HCT116 (cell line): ENCODE data around the gene ST3GAL2. TPM values are rescaled to one million over a fixed set of nuclear protein-coding genes. Genes with fewer than 3 reads are reported as not detected.

Source experiments
- ATAC-seq: fragments of 200-7000 bp; cut with Tn5 transposase; 2 replicates; pipeline ENCODE4 v1.9.1; 2020; ENCODE audit warnings: mild to moderate bottlenecking, moderate library complexity
- BruUV-seq: library from RNA; stranded (reverse); fragments of 400-500 nt; replicated peaks from 2 replicates; lab custom pipeline; 2021; lab: Mats Ljungman, UMichigan
- CTCF ChIA-PET: fragments of 300-600 bp; sonication (Branson Sonifier 250); formaldehyde crosslinking; loops from one replicate; lab custom pipeline; 2021; ENCODE audit warnings: antibody characterized with exemption; lab: Charles Lee
- POLR2A ChIA-PET: fragments of 300-600, 350-600 bp; sonication (Branson Sonifier 250); formaldehyde crosslinking; loops from one replicate; lab custom pipeline; 2021; ENCODE audit warnings: antibody characterized with exemption; lab: Charles Lee
- RAD21 ChIA-PET, 2 experiments: fragments of 300-600 bp; sonication (Branson Sonifier 250); formaldehyde crosslinking; loops; one replicate each; lab custom pipeline; 2023; ENCODE audit warnings: low total read pairs in 2 of 2; ENCODE audit not compliant: uncharacterized antibody in 2 of 2, unreplicated experiment in 2 of 2, low non-redundant PET in 1 of 2; lab: Charles Lee
- DNase-seq: peaks from one replicate; pipeline ENCODE4 v3.0.0-alpha.2; 2010; ENCODE audit warnings: low read depth, low spot score
- H2AFZ ChIP-seq: fragments of 200-600 bp; shearing (Covaris generic), sonication (generic); 2 replicates; pipeline ENCODE4 v1.6.1; 2017; ENCODE audit warnings: low read depth, mixed run types, mixed read lengths, antibody characterized with exemption, low read length; ENCODE audit not compliant: poor library complexity, severe bottlenecking
- H3K27ac ChIP-seq: 2 replicates; pipeline ENCODE4 v1.5.1; 2012; ENCODE audit warnings: low read depth, low read length
- H3K27me3 ChIP-seq: fragments of 200-600 bp; sonication (generic); 2 replicates; pipeline ENCODE4 v1.6.1; 2016; ENCODE audit warnings: mixed run types, low read length, mixed read lengths; ENCODE audit not compliant: insufficient read depth
- H3K36me3 ChIP-seq, 2 experiments: fragments of 200-500 bp in 1 of 2; fragments of 200-600 bp in 1 of 2; sonication (Bioruptor generic) in 1 of 2; sonication (generic) in 1 of 2; 2 replicates each; pipeline versions ENCODE4 v1.5.1 to v1.6.1; 2014 to 2016; ENCODE audit warnings: low read length in 2 of 2, inconsistent platforms in 1 of 2, mixed read lengths in 1 of 2, mixed run types in 1 of 2; ENCODE audit not compliant: insufficient read depth in 2 of 2, control insufficient read depth in 1 of 2
- H3K4me1 ChIP-seq, 2 experiments: fragments of 200-600 bp in 1 of 2; sonication (generic) in 1 of 2; 2 replicates each; pipeline versions ENCODE4 v1.5.1 to v1.6.1; 2012 to 2017; ENCODE audit warnings: low read length in 2 of 2, inconsistent platforms in 1 of 2, mild to moderate bottlenecking in 1 of 2, mixed read lengths in 1 of 2, mixed run types in 1 of 2, moderate library complexity in 1 of 2; ENCODE audit not compliant: insufficient read depth in 2 of 2, control insufficient read depth in 1 of 2
- H3K4me2 ChIP-seq: fragments of 200-600 bp; sonication (generic); 2 replicates; pipeline ENCODE4 v1.6.1; 2017; ENCODE audit warnings: mixed run types, low read length, mixed read lengths
- H3K4me3 ChIP-seq, 2 experiments: fragments of 200-600 bp in 1 of 2; sonication (generic) in 1 of 2; replicated peaks in 1 of 2; 2 replicates each; pipeline ENCODE4 v1.5.1; 2011 to 2016; ENCODE audit warnings: low read length in 2 of 2, control low read depth in 1 of 2, low read depth in 1 of 2, mild to moderate bottlenecking in 1 of 2, mixed read lengths in 1 of 2, mixed run types in 1 of 2
- H3K79me2 ChIP-seq: fragments of 200-600 bp; sonication (generic); 2 replicates; pipeline ENCODE4 v1.6.1; 2017; ENCODE audit warnings: mild to moderate bottlenecking, mixed run types, low read length, moderate library complexity, mixed read lengths; ENCODE audit not compliant: insufficient read depth
- H3K9ac ChIP-seq: fragments of 200-600 bp; sonication (generic); 2 replicates; pipeline ENCODE4 v1.6.1; 2016; ENCODE audit warnings: low read length, mixed read lengths
- H3K9me2 ChIP-seq: fragments of 200-600 bp; sonication (generic), shearing (Covaris generic); 2 replicates; pipeline ENCODE4 v1.6.1; 2017; ENCODE audit warnings: mixed run types, mild to moderate bottlenecking, moderate library complexity; ENCODE audit not compliant: insufficient read depth
- H3K9me3 ChIP-seq, 2 experiments: fragments of 200-500 bp in 1 of 2; fragments of 200-600 bp in 1 of 2; sonication (Bioruptor generic) in 1 of 2; sonication (generic) in 1 of 2; 2 replicates each; pipeline ENCODE4 v1.6.1; 2014 to 2017; ENCODE audit warnings: low read length in 2 of 2, mixed read lengths in 2 of 2, inconsistent platforms in 1 of 2, low read depth in 1 of 2, mild to moderate bottlenecking in 1 of 2, mixed run types in 1 of 2, moderate library complexity in 1 of 2; ENCODE audit not compliant: control insufficient read depth in 1 of 2, insufficient read depth in 1 of 2
- H4K20me1 ChIP-seq: fragments of 200-600 bp; sonication (generic), shearing (Covaris generic); 2 replicates; pipeline ENCODE4 v1.6.1; 2017; ENCODE audit warnings: mixed run types, mild to moderate bottlenecking, moderate library complexity; ENCODE audit not compliant: insufficient read depth
- CTCF ChIP-seq, 3 experiments: fragments of 200-600 bp in 1 of 3; sonication (generic) in 1 of 3; IDR thresholded peaks in 2 of 3; conservative IDR thresholded peaks in 1 of 3; 2 replicates each; pipeline ENCODE4 v1.5.1; 2012 to 2017; ENCODE audit warnings: low read depth in 2 of 3, low read length in 2 of 3, antibody characterized with exemption in 1 of 3, borderline replicate concordance in 1 of 3, control low read depth in 1 of 3, mild to moderate bottlenecking in 1 of 3, mixed read lengths in 1 of 3, mixed run types in 1 of 3, moderate library complexity in 1 of 3; ENCODE audit not compliant: insufficient read depth in 1 of 3
- SIN3A ChIP-seq: IDR thresholded peaks from 2 replicates; pipeline ENCODE4 v1.6.1; 2012; ENCODE audit warnings: low read depth
- SRF ChIP-seq: IDR thresholded peaks from 2 replicates; pipeline ENCODE4 v1.6.1; 2012; ENCODE audit warnings: low read depth
- ZNF274 ChIP-seq: fragments of 200-500 bp; sonication (Bioruptor generic); IDR thresholded peaks from 2 replicates; pipeline ENCODE4 v1.6.1; 2014; ENCODE audit warnings: mild to moderate bottlenecking, low read depth, low read length, inconsistent platforms
- intact Hi-C: fragments of 100-400 bp; cut with micrococcal nuclease; formaldehyde crosslinking; loops from 2 replicates; pipeline ENCODE4 v1.10.0; 2022
- total RNA-seq: library from RNA; stranded (reverse); gene quantifications from one replicate; pipeline ENCODE4 v1.2.1, GENCODE V29; 2021; ENCODE audit not compliant: unreplicated experiment

ST3GAL2 gene
- total RNA-seq, 1 experiment from 2014 or later = 9.5 TPM

GRCh38 chr16:70377782-70378181 lies 61.1 kb downstream of the ST3GAL2 start:
- POLR2A ChIA-PET = no interaction called here
- Histone ChIP-seq H3K27ac (no peak overlapping the region), H3K36me3 (peaks cover 5 to 21% of the 10 kb centered on the region in 2 experiments; a peak in 2 of 4 replicates), H3K9me3 (no peaks in the 10 kb centered on the region), H3K79me2 (peaks cover 19% of the 10 kb centered on the region), H3K4me1 (peaks cover 9 to 24% of the 10 kb centered on the region in 2 experiments; a peak in 3 of 4 replicates), H3K27me3 (no peaks in the 10 kb centered on the region), H3K4me2 (no peak overlapping the region), H4K20me1 (no peaks in the 10 kb centered on the region), H2AFZ (no peak overlapping the region), H3K9ac (no peak overlapping the region), H3K9me2 (no peaks in the 10 kb centered on the region), H3K4me3 (no peak overlapping the region)
- CTCF ChIA-PET = interaction anchor here (0.6 kb wide), 1 partner anchor 87 kb away, joined by 3 read pairs; no protein-coding TSS in a partner anchor
- no TSS peak for BruUV-seq
- ATAC-seq (no peak), DNase-seq (no peak)
- RAD21 ChIA-PET = interaction anchor here in 1 of 2 experiments (0.7 kb wide), 1 partner anchor 14 kb away, joined by 4 read pairs; no protein-coding TSS in a partner anchor
- TF ChIP-seq SRF = no peak
- TF ChIP-seq SIN3A = no peak
- TF ChIP-seq ZNF274 = no peak
- no peak for TF ChIP-seq CTCF (IDR thresholded peaks at IDR 0.05 in 2 of 3, conservative IDR thresholded peaks at IDR 0.05 in 1 of 3; ENCODE audit: borderline replicate concordance in 1 of 3, insufficient read depth in 1 of 3, low read depth in 2 of 3, low read length in 2 of 3)
- intact Hi-C loops = no loop called here
